ENCODE results near the gene RASGEF1B.

Gene RASGEF1B

DNA sequence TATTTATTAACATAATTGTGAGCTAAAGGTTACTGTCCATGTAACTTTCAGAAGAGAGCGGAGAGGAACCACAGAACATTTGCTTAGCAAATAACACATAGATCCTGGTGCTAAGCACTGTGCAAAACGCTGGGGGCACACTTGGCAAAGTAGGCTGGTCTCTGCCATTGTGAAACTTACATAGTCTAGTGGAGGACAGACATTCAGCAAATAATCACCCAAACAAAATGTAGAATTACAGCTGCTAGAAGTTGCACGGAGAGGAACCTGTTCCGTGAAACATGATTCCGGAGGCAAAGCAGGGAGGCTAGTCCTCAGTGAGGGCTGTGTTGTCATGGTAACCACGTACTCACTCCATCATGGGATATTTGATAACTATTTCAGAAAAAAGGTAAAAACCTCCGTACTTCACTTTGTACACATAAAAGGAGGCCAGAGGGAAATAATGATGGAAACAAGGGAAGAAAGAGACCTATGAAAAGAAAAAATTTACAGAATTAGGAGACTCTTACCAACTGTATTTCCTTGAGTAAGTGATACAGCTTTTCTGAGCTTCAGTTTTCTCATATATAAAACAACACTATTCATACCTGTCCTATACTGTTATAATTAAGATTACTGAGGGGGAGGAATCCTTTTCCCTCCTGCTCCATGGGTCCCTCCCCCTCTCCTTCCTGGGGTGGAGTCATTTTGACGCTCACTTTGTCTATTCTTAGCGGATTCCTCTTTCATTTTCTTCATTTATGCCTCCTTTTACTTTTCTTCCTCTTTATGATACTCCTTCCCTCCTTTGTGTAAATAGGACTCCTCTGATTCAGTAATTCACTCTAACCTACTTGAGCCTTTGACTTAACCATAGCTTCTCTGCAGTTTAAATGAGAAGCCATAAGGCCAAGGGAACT, 825 bp upstream of the RASGEF1B start:
- H3K4me3 ChIP-seq (ENCODE audit: low read length): peak overlapping the region; percentile 81
- peaks cover 37% of the 10 kb centered on the region for H3K27me3 ChIP-seq (ENCODE audit: control insufficient read depth, insufficient read depth, low read length)
- H3K9me3 ChIP-seq (replicated peaks; ENCODE audit: low read length): no peaks in the 10 kb centered on the region
- peak overlapping the region; percentile 29 for H3K9ac ChIP-seq (ENCODE audit: low read depth, low read length)
- peaks cover 20% of the 10 kb centered on the region for H3K4me1 ChIP-seq (ENCODE audit: control insufficient read depth, insufficient read depth, low read length)
- H3K36me3 ChIP-seq (ENCODE audit: insufficient read depth, low read length): no peaks in the 10 kb centered on the region
- H3K4me2 ChIP-seq (ENCODE audit: low read length): peak overlapping the region; percentile 97

DNA sequence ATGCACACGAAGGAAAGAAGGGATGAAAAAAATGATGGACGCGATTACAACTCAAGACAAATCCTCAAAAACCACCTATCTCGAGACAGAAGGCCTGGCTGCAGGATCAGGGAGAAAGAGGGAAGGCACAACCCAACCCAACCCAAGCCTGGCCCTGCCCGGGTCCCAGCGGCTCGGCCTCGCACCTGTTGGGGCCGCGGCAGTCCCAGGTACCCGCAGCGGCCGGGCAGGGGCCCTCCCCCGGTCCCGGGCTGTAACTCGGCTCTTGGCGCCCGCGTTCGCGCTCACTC, 464 bp downstream of the RASGEF1B start:
- H3K4me3 ChIP-seq (ENCODE audit: low read length): peak overlapping the region; percentile 81
- peaks cover 22% of the 10 kb centered on the region for H3K4me1 ChIP-seq (ENCODE audit: control insufficient read depth, insufficient read depth, low read length)
- peak overlapping the region; percentile 45 for H3K9ac ChIP-seq (ENCODE audit: low read depth, low read length)
- H3K9me3 ChIP-seq (replicated peaks; ENCODE audit: low read length): no peaks in the 10 kb centered on the region
- H3K27me3 ChIP-seq (ENCODE audit: control insufficient read depth, insufficient read depth, low read length): peaks cover 42% of the 10 kb centered on the region
- H3K4me2 ChIP-seq (ENCODE audit: low read length): peak overlapping the region; percentile 97
- no peaks in the 10 kb centered on the region for H3K36me3 ChIP-seq (ENCODE audit: insufficient read depth, low read length)

DNA sequence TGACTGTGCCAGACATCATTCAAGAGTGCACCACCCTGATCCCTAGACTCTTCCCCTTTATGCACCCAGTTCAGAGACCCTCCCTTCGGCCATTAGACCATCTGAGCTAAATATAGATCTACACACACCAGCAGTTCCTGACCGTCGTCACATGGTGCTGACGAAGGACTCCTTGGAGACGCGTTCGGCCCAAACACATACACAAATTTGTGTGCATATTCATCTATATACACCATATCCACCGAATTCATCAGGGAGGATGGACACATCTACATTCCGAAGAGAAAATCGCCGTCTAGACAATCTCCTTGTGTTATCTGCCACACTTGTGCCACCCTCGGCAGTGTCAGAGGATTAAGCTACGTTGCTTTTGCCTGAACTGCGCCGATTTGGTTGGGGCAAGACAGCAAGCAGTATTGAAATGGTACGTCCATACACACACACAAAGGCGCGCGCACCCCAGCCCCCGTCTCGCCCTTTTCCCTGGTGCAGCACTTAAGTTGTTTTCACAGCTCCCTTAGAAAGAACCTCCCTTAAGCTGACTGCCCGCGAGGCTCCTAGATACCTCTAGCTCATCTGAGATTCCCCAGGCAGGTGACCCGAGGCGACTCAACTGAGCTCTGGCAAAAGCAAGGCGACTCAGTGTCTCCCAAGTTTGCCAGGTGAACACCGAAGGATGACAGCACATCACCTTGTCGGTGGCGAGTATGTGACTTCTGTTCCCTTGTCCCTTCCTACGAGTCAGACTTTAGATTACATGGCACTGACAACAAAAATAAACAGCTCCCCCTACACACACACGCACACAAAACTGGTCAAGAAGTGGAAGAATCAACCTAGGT, 1.0 kb downstream of the RASGEF1B start:
- no peak overlapping the region for H3K9ac ChIP-seq (ENCODE audit: low read depth, low read length)

DNA sequence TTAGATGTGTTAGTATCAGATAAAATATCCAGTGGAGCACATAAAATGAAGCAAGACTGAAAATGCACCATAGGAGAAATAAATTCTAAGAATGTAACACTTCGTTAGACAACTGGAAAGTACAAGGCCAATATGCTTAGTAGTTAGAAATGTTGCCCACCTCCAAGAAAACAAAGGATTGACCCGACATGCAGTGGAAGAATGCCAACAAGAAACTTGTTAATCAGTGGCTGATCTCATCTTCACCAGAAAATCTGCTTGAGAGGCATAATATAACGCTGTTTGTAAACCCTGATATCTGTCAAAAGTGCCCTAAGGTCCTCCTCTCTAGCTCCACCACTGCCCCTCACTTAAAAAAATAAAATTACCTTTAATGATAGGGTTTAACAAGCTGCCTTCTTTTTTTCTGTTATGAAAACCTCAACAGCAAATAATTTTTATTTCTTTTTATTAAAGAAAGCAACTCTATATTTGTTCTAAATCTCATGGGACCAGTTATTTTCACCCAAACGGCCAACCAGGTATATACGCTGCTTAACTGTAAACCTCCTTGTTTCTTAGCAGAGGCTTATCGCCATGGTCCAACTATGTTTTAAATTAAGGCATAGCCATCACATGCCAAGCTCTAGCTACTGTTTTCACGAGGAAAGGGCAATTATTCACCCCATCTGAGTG, 1.8 kb downstream of the RASGEF1B start:
- Histone ChIP-seq H3K4me2 (ENCODE audit: low read length) (no peak overlapping the region), H3K27me3 (ENCODE audit: control insufficient read depth, insufficient read depth, low read length) (peaks cover 53% of the 10 kb centered on the region), H3K9ac (ENCODE audit: low read depth, low read length) (no peak overlapping the region), H3K9me3 (replicated peaks; ENCODE audit: low read length) (no peaks in the 10 kb centered on the region), H3K4me1 (ENCODE audit: control insufficient read depth, insufficient read depth, low read length) (peaks cover 22% of the 10 kb centered on the region), H3K4me3 (ENCODE audit: low read length) (no peak overlapping the region), H3K36me3 (ENCODE audit: insufficient read depth, low read length) (no peaks in the 10 kb centered on the region)

More for the DNA sequence above, 1.0 kb downstream of the RASGEF1B start:
- Histone ChIP-seq H3K4me1 (ENCODE audit: control insufficient read depth, insufficient read depth, low read length) (peaks cover 22% of the 10 kb centered on the region), H3K36me3 (ENCODE audit: insufficient read depth, low read length) (no peaks in the 10 kb centered on the region), H3K27me3 (ENCODE audit: control insufficient read depth, insufficient read depth, low read length) (peaks cover 46% of the 10 kb centered on the region), H3K9me3 (replicated peaks; ENCODE audit: low read length) (no peaks in the 10 kb centered on the region), H3K4me3 (ENCODE audit: low read length) (peak overlapping the region; percentile 81), H3K4me2 (ENCODE audit: low read length) (peak overlapping the region; percentile 97)

DNA sequence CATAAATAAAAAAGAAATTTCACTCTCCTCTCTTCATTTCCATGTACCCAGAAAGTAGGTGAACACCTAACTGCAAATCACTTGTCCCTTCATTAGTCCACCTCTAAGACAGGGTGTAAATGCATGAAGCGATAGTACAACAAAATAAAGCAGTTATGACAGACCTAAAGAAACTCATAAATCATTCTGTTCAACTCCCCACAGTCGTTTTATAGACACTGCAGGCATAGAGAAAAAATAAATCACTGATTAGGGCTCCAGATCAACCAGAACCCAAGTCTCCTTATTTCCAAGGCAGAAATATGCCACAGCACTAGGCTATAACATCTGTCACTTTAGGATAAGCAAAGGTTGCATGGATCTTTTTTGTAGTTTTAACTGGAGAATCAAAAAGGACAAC, 3.0 kb downstream of the RASGEF1B start:
- no peak overlapping the region for H3K9ac ChIP-seq (ENCODE audit: low read depth, low read length)
- H3K4me2 ChIP-seq (ENCODE audit: low read length): no peak overlapping the region
- H3K36me3 ChIP-seq (ENCODE audit: insufficient read depth, low read length): no peaks in the 10 kb centered on the region
- no peaks in the 10 kb centered on the region for H3K9me3 ChIP-seq (replicated peaks; ENCODE audit: low read length)
- H3K4me3 ChIP-seq (ENCODE audit: low read length): no peak overlapping the region
- H3K27me3 ChIP-seq (ENCODE audit: control insufficient read depth, insufficient read depth, low read length): peaks cover 47% of the 10 kb centered on the region
- H3K4me1 ChIP-seq (ENCODE audit: control insufficient read depth, insufficient read depth, low read length): peaks cover 21% of the 10 kb centered on the region

DNA sequence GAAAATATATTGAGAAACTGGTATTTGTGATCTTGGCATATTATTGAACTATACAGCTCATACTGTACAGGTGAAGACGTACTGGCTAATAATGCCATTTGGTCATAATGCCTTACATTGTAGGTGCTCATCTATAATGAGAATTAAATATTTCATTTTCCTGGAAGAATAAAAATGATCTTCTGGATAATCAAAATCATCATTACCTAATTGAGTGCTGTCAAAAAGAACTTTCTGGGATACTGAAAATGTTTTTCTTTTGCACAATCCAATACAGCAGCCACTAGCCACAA, 4.1 kb downstream of the RASGEF1B start:
- Histone ChIP-seq H3K9me3 (replicated peaks; ENCODE audit: low read length) (no peaks in the 10 kb centered on the region), H3K4me3 (ENCODE audit: low read length) (no peak overlapping the region), H3K9ac (ENCODE audit: low read depth, low read length) (no peak overlapping the region)

DNA sequence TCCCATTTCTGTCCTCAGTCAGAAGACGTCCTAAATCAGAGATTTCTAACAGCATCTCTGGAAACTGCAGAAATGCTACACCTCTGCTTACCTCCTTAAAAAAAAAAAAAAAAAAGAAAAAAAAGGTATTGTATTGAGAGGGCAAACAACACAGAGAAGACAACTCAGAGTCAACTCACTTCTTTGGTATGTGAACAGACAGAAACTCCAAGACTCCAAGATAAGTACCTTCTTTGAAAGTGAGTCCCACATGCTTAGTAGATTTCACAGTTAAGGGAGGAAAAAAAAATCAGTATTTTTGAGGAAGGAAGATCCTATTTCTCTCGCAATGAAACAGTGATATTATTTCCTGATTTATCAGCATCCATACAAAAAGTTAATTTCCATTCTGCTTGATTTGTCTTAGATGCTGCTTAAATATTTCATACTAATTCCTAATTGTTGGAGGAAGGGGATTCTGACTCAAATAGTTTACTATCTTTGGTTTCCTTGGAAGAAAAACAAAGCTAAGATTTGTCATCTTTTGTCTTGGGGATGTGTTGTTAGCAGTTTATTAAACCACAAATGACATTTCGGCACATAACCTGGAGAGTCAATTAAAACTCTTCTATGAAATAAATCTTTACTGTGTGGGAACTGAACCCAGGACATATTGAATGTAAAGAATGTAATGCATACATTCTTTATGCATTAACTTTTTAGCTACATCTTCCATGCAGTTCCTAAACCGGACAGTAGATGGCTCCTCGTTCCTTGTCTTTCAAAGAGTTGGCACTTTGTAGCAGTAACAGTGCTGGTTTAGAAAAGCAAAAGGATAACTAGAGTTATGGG, 4.7 kb downstream of the RASGEF1B start:
- H3K27me3 ChIP-seq (ENCODE audit: control insufficient read depth, insufficient read depth, low read length): peaks cover 43% of the 10 kb centered on the region
- H3K4me3 ChIP-seq (ENCODE audit: low read length): no peak overlapping the region
- H3K9ac ChIP-seq (ENCODE audit: low read depth, low read length): no peak overlapping the region

More for the DNA sequence above, 4.1 kb downstream of the RASGEF1B start:
- Histone ChIP-seq H3K4me1 (ENCODE audit: control insufficient read depth, insufficient read depth, low read length) (peaks cover 18% of the 10 kb centered on the region), H3K36me3 (ENCODE audit: insufficient read depth, low read length) (no peaks in the 10 kb centered on the region), H3K4me2 (ENCODE audit: low read length) (no peak overlapping the region), H3K27me3 (ENCODE audit: control insufficient read depth, insufficient read depth, low read length) (peaks cover 43% of the 10 kb centered on the region)

DNA sequence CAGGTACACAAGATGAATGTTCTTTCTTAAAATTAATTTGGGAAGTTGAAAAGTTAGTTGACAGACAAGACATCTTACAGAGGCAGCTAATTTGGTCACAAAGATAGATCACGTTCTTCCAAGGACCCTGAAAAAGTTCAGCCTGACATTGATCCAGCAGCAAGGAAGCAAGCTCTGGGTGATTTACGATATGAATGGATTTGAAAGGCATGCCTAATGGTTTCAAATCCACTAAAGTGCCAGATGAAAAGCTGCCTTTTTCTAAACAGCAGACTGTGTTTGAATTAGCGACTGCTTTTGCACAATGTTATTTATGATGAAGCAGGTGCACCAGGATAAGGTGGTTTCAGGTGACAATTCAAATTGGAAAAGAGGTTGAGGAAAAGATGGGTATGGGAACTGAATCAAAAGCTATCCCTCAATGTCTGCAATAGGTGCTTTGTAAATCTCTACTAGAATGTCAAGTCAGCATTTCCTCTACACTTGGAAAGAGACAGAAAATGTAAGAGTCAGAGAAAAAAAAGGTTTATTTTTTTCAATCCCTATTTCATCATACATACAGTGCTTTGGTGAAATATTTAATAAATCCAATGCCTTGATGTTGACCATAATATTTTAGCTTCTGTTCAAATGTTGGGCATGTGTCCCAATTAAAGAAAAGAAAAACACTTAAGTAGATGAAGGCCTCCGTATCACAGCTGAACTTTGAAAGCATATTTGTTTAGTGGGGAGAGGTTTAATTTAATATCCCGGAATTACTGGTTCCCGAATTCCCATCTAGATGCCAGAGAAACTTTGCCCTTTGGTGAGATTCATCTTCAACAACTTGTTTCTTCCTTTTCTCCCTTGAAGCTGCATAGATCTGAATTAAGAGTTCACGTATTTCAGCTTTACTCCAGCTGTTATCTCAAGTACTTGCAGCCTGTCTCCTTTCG, 6.0 kb downstream of the RASGEF1B start:
- no peak overlapping the region for H3K4me2 ChIP-seq (ENCODE audit: low read length)
- H3K4me1 ChIP-seq (ENCODE audit: control insufficient read depth, insufficient read depth, low read length): peaks cover 5% of the 10 kb centered on the region
- H3K9ac ChIP-seq (ENCODE audit: low read depth, low read length): no peak overlapping the region
- H3K9me3 ChIP-seq (replicated peaks; ENCODE audit: low read length): no peaks in the 10 kb centered on the region
- peaks cover 36% of the 10 kb centered on the region for H3K27me3 ChIP-seq (ENCODE audit: control insufficient read depth, insufficient read depth, low read length)
- no peak overlapping the region for H3K4me3 ChIP-seq (ENCODE audit: low read length)
- H3K36me3 ChIP-seq (ENCODE audit: insufficient read depth, low read length): no peaks in the 10 kb centered on the region

More for the DNA sequence above, 4.7 kb downstream of the RASGEF1B start:
- Histone ChIP-seq H3K4me1 (ENCODE audit: control insufficient read depth, insufficient read depth, low read length) (peaks cover 14% of the 10 kb centered on the region), H3K4me2 (ENCODE audit: low read length) (no peak overlapping the region), H3K36me3 (ENCODE audit: insufficient read depth, low read length) (no peaks in the 10 kb centered on the region), H3K9me3 (replicated peaks; ENCODE audit: low read length) (no peaks in the 10 kb centered on the region)

DNA sequence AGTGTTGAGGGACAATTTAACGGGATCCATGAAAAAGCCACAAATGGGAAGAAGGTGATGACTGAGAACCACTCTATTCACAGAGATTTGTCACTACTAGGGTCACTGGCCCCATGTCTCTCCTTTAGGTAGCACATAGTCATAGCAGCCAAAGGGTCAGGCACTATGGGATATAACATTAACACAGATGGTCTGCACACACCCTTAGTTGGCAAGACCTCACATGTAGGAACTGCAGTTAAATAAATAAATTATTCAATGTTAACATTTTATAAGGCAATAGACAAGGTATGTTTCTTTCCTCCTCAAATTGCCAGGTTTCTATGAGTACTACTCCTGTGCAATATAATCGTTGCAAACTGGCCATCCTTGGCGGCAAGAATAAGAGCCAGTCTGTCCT, 10.9 kb downstream of the RASGEF1B start:
- no peak overlapping the region for H3K4me3 ChIP-seq (ENCODE audit: low read length)
- no peaks in the 10 kb centered on the region for H3K9me3 ChIP-seq (replicated peaks; ENCODE audit: low read length)
- H3K9ac ChIP-seq (ENCODE audit: low read depth, low read length): no peak overlapping the region
- no peak overlapping the region for H3K4me2 ChIP-seq (ENCODE audit: low read length)
- peaks cover 9% of the 10 kb centered on the region for H3K27me3 ChIP-seq (ENCODE audit: control insufficient read depth, insufficient read depth, low read length)
- H3K36me3 ChIP-seq (ENCODE audit: insufficient read depth, low read length): no peaks in the 10 kb centered on the region
- H3K4me1 ChIP-seq (ENCODE audit: control insufficient read depth, insufficient read depth, low read length): no peaks in the 10 kb centered on the region

DNA sequence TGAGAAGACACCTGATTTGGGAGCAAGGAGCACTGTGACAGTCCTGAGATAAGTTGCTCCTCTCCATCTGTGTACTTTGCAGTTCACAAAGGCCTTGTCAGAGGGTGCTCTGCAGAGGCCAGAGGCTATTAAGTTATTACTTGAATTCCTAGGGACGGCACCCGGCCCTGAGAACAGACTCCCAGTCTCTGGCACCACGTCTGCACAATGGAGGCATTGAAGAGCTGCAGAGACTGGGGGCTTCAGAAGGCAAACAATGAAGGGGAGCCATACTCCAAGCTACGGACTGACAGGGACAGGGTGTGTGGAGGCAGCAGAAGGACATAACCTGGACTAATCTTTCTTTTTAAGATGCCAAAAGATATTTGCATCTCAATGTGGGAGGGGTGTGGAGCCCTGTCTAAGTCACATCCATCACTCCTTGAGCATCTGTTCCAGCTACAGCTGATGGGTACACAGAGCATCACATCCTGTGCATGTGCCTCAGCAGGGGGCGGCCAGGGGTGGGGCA, 11.5 kb downstream of the RASGEF1B start:
- H3K27me3 ChIP-seq (ENCODE audit: control insufficient read depth, insufficient read depth, low read length): peaks cover 3% of the 10 kb centered on the region
- no peaks in the 10 kb centered on the region for H3K9me3 ChIP-seq (replicated peaks; ENCODE audit: low read length)
- H3K4me1 ChIP-seq (ENCODE audit: control insufficient read depth, insufficient read depth, low read length): no peaks in the 10 kb centered on the region
- H3K36me3 ChIP-seq (ENCODE audit: insufficient read depth, low read length): no peaks in the 10 kb centered on the region
- H3K4me2 ChIP-seq (ENCODE audit: low read length): no peak overlapping the region
- H3K9ac ChIP-seq (ENCODE audit: low read depth, low read length): no peak overlapping the region
- no peak overlapping the region for H3K4me3 ChIP-seq (ENCODE audit: low read length)

All from skeletal muscle satellite cell (primary cell).